ENCODE results near the gene CYB561.

The CYB561 gene

GRCh38 chr17:63433746-63434591 lies 12.1 kb downstream of the CYB561 start:
- H3K4me3 ChIP-seq (ENCODE audit: low read depth, low read length), result no peak overlapping the region
- TF ChIP-seq CTCF (IDR thresholded peaks at IDR 0.05; ENCODE audit: borderline replicate concordance, insufficient read depth, low read depth, low read length), result no peak

- TF ChIP-seq CTCF (IDR thresholded peaks at IDR 0.05; ENCODE audit: borderline replicate concordance, insufficient read depth, low read depth, low read length), result no peak
- no peak overlapping the region for H3K4me3 ChIP-seq (ENCODE audit: low read depth, low read length)
Measured at GRCh38 chr17:63431939-63432804, 13.9 kb downstream of the CYB561 start.

- H3K4me3 ChIP-seq (ENCODE audit: low read depth, low read length), result no peak overlapping the region
- no peak for TF ChIP-seq CTCF (IDR thresholded peaks at IDR 0.05; ENCODE audit: borderline replicate concordance, insufficient read depth, low read depth, low read length)
Measured at GRCh38 chr17:63431618-63431938, 14.5 kb downstream of the CYB561 start.

GRCh38 chr17:63430223-63430622 lies 15.9 kb downstream of the CYB561 start:
- no peak overlapping the region for H3K4me3 ChIP-seq (ENCODE audit: low read depth, low read length)

GRCh38 chr17:63429766-63430165 lies 16.3 kb downstream of the CYB561 start:
- no peak for TF ChIP-seq CTCF (IDR thresholded peaks at IDR 0.05; ENCODE audit: borderline replicate concordance, insufficient read depth, low read depth, low read length)

More at GRCh38 chr17:63430223-63430622, 15.9 kb downstream of the CYB561 start:
- TF ChIP-seq CTCF (IDR thresholded peaks at IDR 0.05; ENCODE audit: borderline replicate concordance, insufficient read depth, low read depth, low read length), result no peak

GRCh38 chr17:63426917-63427308 lies 19.2 kb downstream of the CYB561 start:
- no peak for TF ChIP-seq CTCF (IDR thresholded peaks at IDR 0.05; ENCODE audit: borderline replicate concordance, insufficient read depth, low read depth, low read length)
- no peak overlapping the region for H3K4me3 ChIP-seq (ENCODE audit: low read depth, low read length)

More at GRCh38 chr17:63429766-63430165, 16.3 kb downstream of the CYB561 start:
- no peak overlapping the region for H3K4me3 ChIP-seq (ENCODE audit: low read depth, low read length)

All from GM12875 (cell line).